HG03571 (cell line): ENCODE results near the gene ADAMTS2.

Source experiments
- ATAC-seq: cut with Tn5 transposase; IDR thresholded peaks from one replicate; pipeline ENCODE4 v1.9.1; 2021; ENCODE audit not compliant: unreplicated experiment

Gene ADAMTS2

GRCh38 chr5:179258001-179258921 is 87.0 kb downstream of the ADAMTS2 start:
- ATAC-seq = no peak

GRCh38 chr5:179257176-179257682 is 88.0 kb downstream of the ADAMTS2 start:
- no peak for ATAC-seq

GRCh38 chr5:179256328-179257175 is 88.7 kb downstream of the ADAMTS2 start:
- ATAC-seq = no peak

- ATAC-seq = no peak
These were observed 89.5 kb downstream of the ADAMTS2 start for GRCh38 chr5:179255527-179256327.

- ATAC-seq = no peak
These were observed 90.5 kb downstream of the ADAMTS2 start for GRCh38 chr5:179254638-179255271.

GRCh38 chr5:179253730-179254129 is 91.5 kb downstream of the ADAMTS2 start:
- ATAC-seq = no peak

- no peak for ATAC-seq
These were observed 93.8 kb downstream of the ADAMTS2 start for GRCh38 chr5:179251276-179251969.

GRCh38 chr5:179250561-179251225 is 94.6 kb downstream of the ADAMTS2 start:
- ATAC-seq = no peak

- no peak for ATAC-seq
These were observed 99.0 kb downstream of the ADAMTS2 start for GRCh38 chr5:179246227-179246626.

- no peak for ATAC-seq
These were observed 100.2 kb downstream of the ADAMTS2 start for GRCh38 chr5:179245031-179245430.

- no peak for ATAC-seq
These were observed 101.2 kb downstream of the ADAMTS2 start for GRCh38 chr5:179244044-179244443.

GRCh38 chr5:179243333-179243732 is 101.9 kb downstream of the ADAMTS2 start:
- ATAC-seq = no peak

- no peak for ATAC-seq
These were observed 102.6 kb downstream of the ADAMTS2 start for GRCh38 chr5:179242676-179243075.

- ATAC-seq = no peak
These were observed 103.4 kb downstream of the ADAMTS2 start for GRCh38 chr5:179241764-179242370.

- no peak for ATAC-seq
These were observed 104.1 kb downstream of the ADAMTS2 start for GRCh38 chr5:179241175-179241574.

- no peak for ATAC-seq
These were observed 104.7 kb downstream of the ADAMTS2 start for GRCh38 chr5:179240561-179240960.

- no peak for ATAC-seq
These were observed 105.8 kb downstream of the ADAMTS2 start for GRCh38 chr5:179239256-179240135.

- ATAC-seq = no peak
These were observed 106.7 kb downstream of the ADAMTS2 start for GRCh38 chr5:179238628-179238970.
